ENCODE data around the gene STK36.

The STK36 gene

GRCh38 chr2:218671654-218672566, at the start of gene STK36, which contains the start of gene RNF25:
Gene STK36 (plus strand): TSS chr2:218672086. CDS start chr2:218672830, 744 bp downstream.
Gene RNF25 (minus strand): TSS chr2:218672002. CDS start chr2:218671970, 32 bp downstream.
- DNase-seq (ENCODE audit: low read depth in 2 of 2): peak; percentile 71 to 76

- DNase-seq (ENCODE audit: low read depth in 2 of 2): no peak
Observed at GRCh38 chr2:218622606-218623365, 49.1 kb upstream of the STK36 start.

GRCh38 chr2:218623366-218623705, 48.5 kb upstream of the STK36 start:
- DNase-seq (ENCODE audit: low read depth in 2 of 2): no peak

GRCh38 chr2:218626369-218626768, 45.5 kb upstream of the STK36 start:
- no peak for DNase-seq (ENCODE audit: low read depth in 2 of 2)

- no peak for DNase-seq (ENCODE audit: low read depth in 2 of 2)
Observed at GRCh38 chr2:218627939-218628338, 43.9 kb upstream of the STK36 start.

GRCh38 chr2:218631837-218632236, 40.0 kb upstream of the STK36 start:
- no peak for DNase-seq (ENCODE audit: low read depth in 2 of 2)

- no peak for DNase-seq (ENCODE audit: low read depth in 2 of 2)
Observed at GRCh38 chr2:218635719-218636118, 36.2 kb upstream of the STK36 start.

- DNase-seq (ENCODE audit: low read depth in 2 of 2): no peak
Observed at GRCh38 chr2:218638372-218638771, 33.5 kb upstream of the STK36 start.

GRCh38 chr2:218642121-218642656, 29.7 kb upstream of the STK36 start:
- DNase-seq (ENCODE audit: low read depth in 2 of 2): no peak

- DNase-seq (ENCODE audit: low read depth in 2 of 2): no peak
Observed at GRCh38 chr2:218642786-218643185, 29.1 kb upstream of the STK36 start.

- no peak for DNase-seq (ENCODE audit: low read depth in 2 of 2)
Observed at GRCh38 chr2:218643751-218644310, 28.1 kb upstream of the STK36 start.

GRCh38 chr2:218644721-218645120, 27.2 kb upstream of the STK36 start:
- no peak for DNase-seq (ENCODE audit: low read depth in 2 of 2)

GRCh38 chr2:218645126-218645525, 26.8 kb upstream of the STK36 start:
- no peak for DNase-seq (ENCODE audit: low read depth in 2 of 2)

- peak in 1 of 2 donors; percentile 19 for DNase-seq (ENCODE audit: low read depth in 2 of 2)
Observed at GRCh38 chr2:218648088-218648786, 23.6 kb upstream of the STK36 start.

- DNase-seq (ENCODE audit: low read depth in 2 of 2): no peak
Observed at GRCh38 chr2:218648787-218649100, 23.1 kb upstream of the STK36 start.

- no peak for DNase-seq (ENCODE audit: low read depth in 2 of 2)
Observed at GRCh38 chr2:218655751-218656150, 16.1 kb upstream of the STK36 start.

GRCh38 chr2:218658671-218659257, 13.1 kb upstream of the STK36 start:
- DNase-seq (ENCODE audit: low read depth in 2 of 2): peak in 1 of 2 donors; percentile 18

GRCh38 chr2:218659258-218659987, 12.5 kb upstream of the STK36 start, which contains the start of the genes BCS1L and ZNF142:
Gene BCS1L (plus strand): TSS chr2:218659683. CDS start chr2:218660988, 1,305 bp downstream.
Gene ZNF142 (minus strand): TSS chr2:218659623. CDS start chr2:218656429, 3,194 bp downstream.
- peak; percentile 93 to 94 for DNase-seq (ENCODE audit: low read depth in 2 of 2)

GRCh38 chr2:218659988-218660358, 11.9 kb upstream of the STK36 start:
- no peak for DNase-seq (ENCODE audit: low read depth in 2 of 2)

- DNase-seq (ENCODE audit: low read depth in 2 of 2): no peak
Observed at GRCh38 chr2:218662377-218662776, 9.5 kb upstream of the STK36 start.

Measured in stimulated activated CD8-positive, alpha-beta memory T cell treated with anti-CD3 and anti-CD28 coated beads, Interleukin-7, amount 100 ng/mL, for 4 hours (primary cell).